ENCODE data around the gene GPSM3. TPM values are rescaled to one million over a fixed set of nuclear protein-coding genes. Genes with fewer than 3 reads are reported as not detected.

Gene GPSM3
- total and polyA plus RNA-seq, 2 of the 13 experiments (the other 11 are each of a cell fraction or from before 2014, with no cell fraction given): 0.18 to 6.2 TPM

- TF ChIP-seq TOPORS (CRISPR knock-in tag; IDR thresholded peaks at IDR 0.05): no peak
- no peak for TF ChIP-seq ZNF333 (CRISPR knock-in tag; IDR thresholded peaks at IDR 0.05; ENCODE audit: borderline replicate concordance)
- no peak for TF ChIP-seq FOXP1 (IDR thresholded peaks at IDR 0.05)
- TF ChIP-seq FOXP1 (CRISPR knock-in tag; IDR thresholded peaks at IDR 0.05): no peak
- no peak for TF ChIP-seq ZNF577 (CRISPR knock-in tag; IDR thresholded peaks at IDR 0.05; ENCODE audit: borderline replicate concordance, low read depth)
- TF ChIP-seq NR2F2 (IDR thresholded peaks at IDR 0.05; ENCODE audit: borderline replicate concordance, low read depth): no peak
- TF ChIP-seq SMARCE1 (IDR thresholded peaks at IDR 0.05; ENCODE audit: borderline replicate concordance): no peak
- 0 out of 2 replicates have a peak, but pooled peaks have one; percentile 30 for TF ChIP-seq EED (CRISPR knock-in tag; IDR thresholded peaks at IDR 0.05)
- TF ChIP-seq, protein P1, sequence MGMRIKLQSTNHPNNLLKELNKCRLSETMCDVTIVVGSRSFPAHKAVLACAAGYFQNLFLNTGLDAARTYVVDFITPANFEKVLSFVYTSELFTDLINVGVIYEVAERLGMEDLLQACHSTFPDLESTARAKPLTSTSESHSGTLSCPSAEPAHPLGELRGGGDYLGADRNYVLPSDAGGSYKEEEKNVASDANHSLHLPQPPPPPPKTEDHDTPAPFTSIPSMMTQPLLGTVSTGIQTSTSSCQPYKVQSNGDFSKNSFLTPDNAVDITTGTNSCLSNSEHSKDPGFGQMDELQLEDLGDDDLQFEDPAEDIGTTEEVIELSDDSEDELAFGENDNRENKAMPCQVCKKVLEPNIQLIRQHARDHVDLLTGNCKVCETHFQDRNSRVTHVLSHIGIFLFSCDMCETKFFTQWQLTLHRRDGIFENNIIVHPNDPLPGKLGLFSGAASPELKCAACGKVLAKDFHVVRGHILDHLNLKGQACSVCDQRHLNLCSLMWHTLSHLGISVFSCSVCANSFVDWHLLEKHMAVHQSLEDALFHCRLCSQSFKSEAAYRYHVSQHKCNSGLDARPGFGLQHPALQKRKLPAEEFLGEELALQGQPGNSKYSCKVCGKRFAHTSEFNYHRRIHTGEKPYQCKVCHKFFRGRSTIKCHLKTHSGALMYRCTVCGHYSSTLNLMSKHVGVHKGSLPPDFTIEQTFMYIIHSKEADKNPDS (CRISPR knock-in tag; IDR thresholded peaks at IDR 0.05): no peak
- TF ChIP-seq ZNF382 (CRISPR knock-in tag; IDR thresholded peaks at IDR 0.05; ENCODE audit: borderline replicate concordance): no peak
- TF ChIP-seq HCFC1 (IDR thresholded peaks at IDR 0.05; ENCODE audit: low read depth, low read length): no peak
- no peak for TF ChIP-seq ZNF766 (CRISPR knock-in tag; IDR thresholded peaks at IDR 0.05; ENCODE audit: borderline replicate concordance)
- TF ChIP-seq RBM22 (optimal IDR thresholded peaks at IDR 0.05; ENCODE audit: low read length): peak; percentile 19
- no peak for TF ChIP-seq ZNF768 (CRISPR knock-in tag; IDR thresholded peaks at IDR 0.05)
- TF ChIP-seq HIVEP1 (CRISPR knock-in tag; IDR thresholded peaks at IDR 0.05): no peak
- TF ChIP-seq SALL2 (CRISPR knock-in tag; IDR thresholded peaks at IDR 0.05): no peak
- TF ChIP-seq ZSCAN31 (CRISPR knock-in tag; IDR thresholded peaks at IDR 0.05; ENCODE audit: low read depth): no peak
- TF ChIP-seq ATF1 (CRISPR knock-in tag; IDR thresholded peaks at IDR 0.05): no peak
- no peak for TF ChIP-seq ZNF660 (CRISPR knock-in tag; IDR thresholded peaks at IDR 0.05; ENCODE audit: borderline replicate concordance, low read depth)
- TF ChIP-seq ZNF12 (CRISPR knock-in tag; IDR thresholded peaks at IDR 0.05): no peak
- TF ChIP-seq TERF1 (CRISPR knock-in tag; IDR thresholded peaks at IDR 0.05): no peak
- TF ChIP-seq ZNF773 (CRISPR knock-in tag; IDR thresholded peaks at IDR 0.05; ENCODE audit: borderline replicate concordance): no peak
- TF ChIP-seq, protein P2, sequence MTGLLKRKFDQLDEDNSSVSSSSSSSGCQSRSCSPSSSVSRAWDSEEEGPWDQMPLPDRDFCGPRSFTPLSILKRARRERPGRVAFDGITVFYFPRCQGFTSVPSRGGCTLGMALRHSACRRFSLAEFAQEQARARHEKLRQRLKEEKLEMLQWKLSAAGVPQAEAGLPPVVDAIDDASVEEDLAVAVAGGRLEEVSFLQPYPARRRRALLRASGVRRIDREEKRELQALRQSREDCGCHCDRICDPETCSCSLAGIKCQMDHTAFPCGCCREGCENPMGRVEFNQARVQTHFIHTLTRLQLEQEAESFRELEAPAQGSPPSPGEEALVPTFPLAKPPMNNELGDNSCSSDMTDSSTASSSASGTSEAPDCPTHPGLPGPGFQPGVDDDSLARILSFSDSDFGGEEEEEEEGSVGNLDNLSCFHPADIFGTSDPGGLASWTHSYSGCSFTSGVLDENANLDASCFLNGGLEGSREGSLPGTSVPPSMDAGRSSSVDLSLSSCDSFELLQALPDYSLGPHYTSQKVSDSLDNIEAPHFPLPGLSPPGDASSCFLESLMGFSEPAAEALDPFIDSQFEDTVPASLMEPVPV (CRISPR knock-in tag; IDR thresholded peaks at IDR 0.05): no peak
- no peak for TF ChIP-seq FOXC1 (CRISPR knock-in tag; IDR thresholded peaks at IDR 0.05; ENCODE audit: borderline replicate concordance)
These were observed 23.4 kb downstream of the GPSM3 start (continued) for GRCh38 chr6:32168807-32169591.
